Suprapubic skin (tissue), 4 donors: ENCODE results near the gene CPT1A. TPM values are rescaled to one million over a fixed set of nuclear protein-coding genes. Genes with fewer than 3 reads are reported as not detected.
A peak's percentile ranks its signal among the peaks of the same experiment; 100 is the strongest.

ENCODE experiments used
- DNase-seq, 2 donors: peaks; one replicate each; pipeline ENCODE4 v3.0.0-alpha.2; 2019; ENCODE audit warnings: low spot score in 2 of 2
- H3K27ac ChIP-seq: fragments of 200-600 bp; sonication (generic); one replicate; pipeline ENCODE4 v1.5.1; 2019
- H3K27me3 ChIP-seq: fragments of 200-600 bp; sonication (generic); one replicate; pipeline ENCODE4 v1.5.1; 2019
- H3K36me3 ChIP-seq: fragments of 200-600 bp; sonication (generic); one replicate; pipeline ENCODE4 v1.5.1; 2019
- H3K4me1 ChIP-seq: fragments of 200-600 bp; sonication (generic); one replicate; pipeline ENCODE4 v1.5.1; 2019
- H3K4me3 ChIP-seq: fragments of 200-600 bp; sonication (generic); one replicate; pipeline ENCODE4 v1.5.1; 2019; ENCODE audit warnings: mild to moderate bottlenecking
- H3K9me3 ChIP-seq: fragments of 200-600 bp; sonication (generic); one replicate; pipeline ENCODE4 v1.5.1; 2019
- CTCF ChIP-seq, 2 donors: fragments of 200-600 bp in 1 of 2; fragments of 450-650 bp in 1 of 2; sonication (generic) in 1 of 2; IDR thresholded peaks; one replicate each; pipeline ENCODE4 v1.5.1; 2016 to 2019; ENCODE audit warnings: antibody characterized with exemption in 2 of 2, mild to moderate bottlenecking in 1 of 2, moderate library complexity in 1 of 2
- EP300 ChIP-seq: sonication (generic); formaldehyde crosslinking; IDR thresholded peaks from one replicate; pipeline ENCODE4 v1.6.1; 2017; ENCODE audit warnings: antibody characterized with exemption
- POLR2A ChIP-seq, 2 donors: fragments of 450-650 bp; IDR thresholded peaks; one replicate each; pipeline ENCODE4 v1.6.1; 2017; ENCODE audit warnings: antibody characterized with exemption in 2 of 2, mild to moderate bottlenecking in 2 of 2, moderate library complexity in 2 of 2
- POLR2AphosphoS5 ChIP-seq, 3 donors: sonication (generic); formaldehyde crosslinking; IDR thresholded peaks; one replicate each; pipeline ENCODE4 v1.6.1; 2017; ENCODE audit warnings: antibody characterized with exemption in 3 of 3
- WGBS: methylation state at CpG from one replicate; pipeline ENCODE4 v1.1.5; 2018; 5-methylcytosine and 5-hydroxymethylcytosine counted together
- total RNA-seq, 4 donors: library from RNA; depleted of rRNA; stranded (reverse); fragments of >200 nt; gene quantifications; one replicate each; pipeline ENCODE4 v1.1.0, GENCODE V29; 2016

CPT1A gene
- total RNA-seq, 4 donors from 2014 or later: 18.5 to 125 (median 38.3) TPM

- Histone ChIP-seq H3K27me3 (no peaks in the 10 kb centered on the region), H3K27ac (no peak overlapping the region), H3K4me1 (peaks cover 5% of the 10 kb centered on the region), H3K36me3 (peaks cover 50% of the 10 kb centered on the region), H3K9me3 (no peaks in the 10 kb centered on the region), H3K4me3 (no peak overlapping the region)
- DNase-seq: no peak
- WGBS: 91% methylated on average over 16 of the region's 23 CpGs
- TF ChIP-seq POLR2AphosphoS5 (IDR thresholded peaks at IDR 0.05) (no peak), POLR2A (IDR thresholded peaks at IDR 0.05) (no peak), CTCF (IDR thresholded peaks at IDR 0.05) (no peak), EP300 (no peak)
These were observed 34.5 kb downstream of the CPT1A start for GRCh38 chr11:68806931-68807844.

GRCh38 chr11:68804786-68805185 lies 36.9 kb downstream of the CPT1A start:
- WGBS: 79% methylated on average over 3 of the region's 3 CpGs
- Histone ChIP-seq H3K4me3 (no peak overlapping the region), H3K36me3 (peaks cover 71% of the 10 kb centered on the region)

GRCh38 chr11:68803766-68804165 lies 38.0 kb downstream of the CPT1A start:
- H3K36me3 ChIP-seq: peaks cover 79% of the 10 kb centered on the region
- no peaks in the 10 kb centered on the region for H3K4me1 ChIP-seq
- no peaks in the 10 kb centered on the region for H3K9me3 ChIP-seq
- H3K27me3 ChIP-seq: no peaks in the 10 kb centered on the region
- no peak for TF ChIP-seq POLR2AphosphoS5 (IDR thresholded peaks at IDR 0.05)
- no peak overlapping the region for H3K4me3 ChIP-seq
- no peak for DNase-seq
- WGBS: 94% methylated on average over 8 of the region's 8 CpGs
- no peak overlapping the region for H3K27ac ChIP-seq

More at GRCh38 chr11:68804786-68805185, 36.9 kb downstream of the CPT1A start:
- Histone ChIP-seq H3K27ac (no peak overlapping the region), H3K9me3 (no peaks in the 10 kb centered on the region), H3K4me1 (no peaks in the 10 kb centered on the region), H3K27me3 (no peaks in the 10 kb centered on the region)
- no peak for DNase-seq
- TF ChIP-seq EP300 (no peak), POLR2AphosphoS5 (IDR thresholded peaks at IDR 0.05) (no peak)

- peaks cover 93% of the 10 kb centered on the region for H3K36me3 ChIP-seq
- no peaks in the 10 kb centered on the region for H3K9me3 ChIP-seq
- no peak for DNase-seq
- no peaks in the 10 kb centered on the region for H3K4me1 ChIP-seq
- H3K27me3 ChIP-seq: no peaks in the 10 kb centered on the region
- no peak overlapping the region for H3K4me3 ChIP-seq
- WGBS: 79% methylated on average over 23 of the region's 23 CpGs
- no peak overlapping the region for H3K27ac ChIP-seq
- peak in 1 of 2 donors; percentile 48 for TF ChIP-seq CTCF (IDR thresholded peaks at IDR 0.05)
- no peak for TF ChIP-seq POLR2A (IDR thresholded peaks at IDR 0.05)
These were observed 43.4 kb downstream of the CPT1A start for GRCh38 chr11:68798221-68798813.

- Histone ChIP-seq H3K4me1 (no peaks in the 10 kb centered on the region), H3K27ac (no peak overlapping the region), H3K4me3 (no peak overlapping the region), H3K27me3 (no peaks in the 10 kb centered on the region), H3K36me3 (peaks cover 91% of the 10 kb centered on the region), H3K9me3 (no peaks in the 10 kb centered on the region)
- no peak for DNase-seq
- WGBS: 64% methylated on average over 16 of the region's 19 CpGs
- TF ChIP-seq CTCF (IDR thresholded peaks at IDR 0.05) (no peak), POLR2A (IDR thresholded peaks at IDR 0.05) (no peak), POLR2AphosphoS5 (IDR thresholded peaks at IDR 0.05) (no peak), EP300 (no peak)
These were observed 44.9 kb downstream of the CPT1A start for GRCh38 chr11:68796801-68797200.

- Histone ChIP-seq H3K4me1 (no peaks in the 10 kb centered on the region), H3K27ac (no peak overlapping the region), H3K9me3 (no peaks in the 10 kb centered on the region), H3K27me3 (no peaks in the 10 kb centered on the region), H3K36me3 (peaks cover 80% of the 10 kb centered on the region), H3K4me3 (no peak overlapping the region)
- TF ChIP-seq POLR2A (IDR thresholded peaks at IDR 0.05) (no peak), EP300 (no peak), CTCF (IDR thresholded peaks at IDR 0.05) (no peak), POLR2AphosphoS5 (IDR thresholded peaks at IDR 0.05) (no peak)
- DNase-seq: no peak
- 94% methylated on average over 18 of the region's 18 CpGs for WGBS
These were observed 49.2 kb downstream of the CPT1A start for GRCh38 chr11:68792400-68792966.
